Neural progenitor cell (in vitro differentiated cells): ENCODE results near the gene ANKRD11. TPM values are rescaled to one million over a fixed set of nuclear protein-coding genes. Genes with fewer than 3 reads are reported as not detected.
A peak's percentile ranks its signal among the peaks of the same experiment; 100 is the strongest.

Experiments used
- DNase-seq: peaks from one replicate; pipeline ENCODE4 v3.0.0-alpha.2; 2016; ENCODE audit warnings: low spot score
- H2AFZ ChIP-seq: fragments of 200-600 bp; sonication (generic); replicated peaks from 2 replicates; pipeline ENCODE4 v1.6.1; 2016; ENCODE audit warnings: antibody characterized with exemption
- H3F3A ChIP-seq: fragments of 200-600 bp; sonication (generic); 2 replicates; pipeline ENCODE4 v1.6.1; 2016; ENCODE audit warnings: antibody characterized with exemption, low read depth
- H3K27ac ChIP-seq: fragments of 200-600 bp; sonication (generic); 2 replicates; pipeline ENCODE4 v1.5.1; 2016; ENCODE audit warnings: mild to moderate bottlenecking
- H3K27me3 ChIP-seq: fragments of 200-600 bp; sonication (generic); 2 replicates; pipeline ENCODE4 v1.6.1; 2016; ENCODE audit warnings: mild to moderate bottlenecking, moderate library complexity
- H3K36me3 ChIP-seq: fragments of 200-600 bp; sonication (generic); 2 replicates; pipeline ENCODE4 v1.5.1; 2016
- H3K4me1 ChIP-seq: fragments of 200-600 bp; sonication (generic); 2 replicates; pipeline ENCODE4 v1.6.1; 2016; ENCODE audit warnings: mixed run types
- H3K4me2 ChIP-seq: fragments of 200-600 bp; sonication (generic); 2 replicates; pipeline ENCODE4 v1.6.1; 2016
- H3K4me3 ChIP-seq: fragments of 200-600 bp; sonication (generic); 2 replicates; pipeline ENCODE4 v1.5.1; 2016
- H3K79me2 ChIP-seq: fragments of 200-600 bp; sonication (generic); 2 replicates; pipeline ENCODE4 v1.6.1; 2016; ENCODE audit warnings: low read depth
- H3K9ac ChIP-seq: fragments of 200-600 bp; sonication (generic); 2 replicates; pipeline ENCODE4 v1.6.1; 2016
- H3K9me3 ChIP-seq: fragments of 200-600 bp; sonication (generic); 2 replicates; pipeline ENCODE4 v1.5.1; 2016; ENCODE audit warnings: low read depth
- H4K20me1 ChIP-seq: fragments of 200-600 bp; sonication (generic); 2 replicates; pipeline ENCODE4 v1.6.1; 2016; ENCODE audit warnings: low read depth
- H3K27ac Mint-ChIP-seq: 3 replicates; pipeline ENCODE4 v1.8.0; 2021; ENCODE audit warnings: mixed read lengths
- H3K27me3 Mint-ChIP-seq: 2 replicates; pipeline ENCODE4 v1.8.0; 2022; ENCODE audit warnings: low read depth, mild to moderate bottlenecking, inconsistent platforms, moderate library complexity, mixed read lengths; ENCODE audit not compliant: insufficient read depth
- H3K36me3 Mint-ChIP-seq: 3 replicates; pipeline ENCODE4 v1.8.0; 2021; ENCODE audit warnings: mixed read lengths
- H3K4me1 Mint-ChIP-seq: 3 replicates; pipeline ENCODE4 v1.8.0; 2021; ENCODE audit warnings: mixed read lengths
- H3K4me3 Mint-ChIP-seq: 3 replicates; pipeline ENCODE4 v1.8.0; 2021; ENCODE audit warnings: mild to moderate bottlenecking, moderate library complexity, mixed read lengths
- H3K9me3 Mint-ChIP-seq: 3 replicates; pipeline ENCODE4 v1.8.0; 2020; ENCODE audit warnings: mixed read lengths
- CTCF ChIP-seq: fragments of 200-600 bp; sonication (generic); IDR thresholded peaks from 2 replicates; pipeline ENCODE4 v1.5.1; 2017; ENCODE audit warnings: antibody characterized with exemption, mild to moderate bottlenecking
- EZH2 ChIP-seq: fragments of 200-600 bp; sonication (generic); IDR thresholded peaks from 2 replicates; pipeline ENCODE4 v1.6.1; 2017; ENCODE audit warnings: antibody characterized with exemption, mild to moderate bottlenecking, moderate library complexity
- EZH2phosphoT487 ChIP-seq: fragments of 200-600 bp; sonication (generic); IDR thresholded peaks from 2 replicates; pipeline ENCODE4 v1.6.1; 2017; ENCODE audit warnings: antibody characterized with exemption
- total RNA-seq: library from RNA; depleted of rRNA; stranded (reverse); fragments of >200 nt; gene quantifications from 2 replicates; pipeline ENCODE4 v1.2.3, GENCODE V29; 2015; ENCODE audit warnings: low replicate concordance

ANKRD11 gene
- total RNA-seq, 1 donor from 2014 or later, result 47.3 TPM

GRCh38 chr16:89323120-89323960 is 167.0 kb downstream of the ANKRD11 start:
- H3K9ac ChIP-seq, result no peak overlapping the region
- Mint-ChIP-seq H3K9me3 (no peaks in the 10 kb centered on the region), H3K4me1 (peaks cover 70% of the 10 kb centered on the region), H3K36me3 (peaks cover 8% of the 10 kb centered on the region), H3K27me3 (peaks cover 8% of the 10 kb centered on the region), H3K4me3 (peak overlapping the region; percentile 49), H3K27ac (peak overlapping the region; percentile 89)
- H3K27me3 ChIP-seq, result no peaks in the 10 kb centered on the region
- peaks cover 61% of the 10 kb centered on the region for H3K4me1 ChIP-seq
- H3F3A ChIP-seq, result peaks cover 23% of the 10 kb centered on the region
- H3K27ac ChIP-seq, result peak overlapping the region; percentile 34
- H4K20me1 ChIP-seq, result peaks cover 100% of the 10 kb centered on the region
- DNase-seq, result no peak
- no peaks in the 10 kb centered on the region for H3K9me3 ChIP-seq
- no peak for TF ChIP-seq CTCF
- no peak for TF ChIP-seq EZH2phosphoT487
- no peak for TF ChIP-seq EZH2
- H3K4me2 ChIP-seq, result peak overlapping the region; percentile 42
- H3K79me2 ChIP-seq, result peaks cover 98% of the 10 kb centered on the region
- no peak overlapping the region for H3K4me3 ChIP-seq
- H2AFZ ChIP-seq, result no peak overlapping the region
- H3K36me3 ChIP-seq, result no peaks in the 10 kb centered on the region

- Mint-ChIP-seq H3K9me3 (no peaks in the 10 kb centered on the region), H3K4me3 (peak overlapping the region; percentile 55), H3K4me1 (peaks cover 74% of the 10 kb centered on the region), H3K27me3 (peaks cover 8% of the 10 kb centered on the region), H3K36me3 (peaks cover 5% of the 10 kb centered on the region), H3K27ac (peak overlapping the region; percentile 67)
- Histone ChIP-seq H3F3A (peaks cover 23% of the 10 kb centered on the region), H3K4me2 (peak overlapping the region; percentile 42), H3K27me3 (no peaks in the 10 kb centered on the region), H3K27ac (peak overlapping the region; percentile 61), H3K9me3 (no peaks in the 10 kb centered on the region), H3K79me2 (peaks cover 98% of the 10 kb centered on the region), H2AFZ (no peak overlapping the region), H3K9ac (no peak overlapping the region), H4K20me1 (peaks cover 100% of the 10 kb centered on the region), H3K4me3 (no peak overlapping the region), H3K4me1 (peaks cover 54% of the 10 kb centered on the region), H3K36me3 (no peaks in the 10 kb centered on the region)
- peak; percentile 61 for DNase-seq
- TF ChIP-seq CTCF (no peak), EZH2 (no peak), EZH2phosphoT487 (no peak)
Observed at GRCh38 chr16:89322321-89323119, 167.8 kb downstream of the ANKRD11 start.

- peaks cover 100% of the 10 kb centered on the region for H4K20me1 ChIP-seq
Observed at GRCh38 chr16:89320782-89321501, 169.4 kb downstream of the ANKRD11 start.

More at GRCh38 chr16:89320782-89321501, 169.4 kb downstream of the ANKRD11 start:
- no peak for TF ChIP-seq EZH2phosphoT487
- TF ChIP-seq CTCF, result no peak
- TF ChIP-seq EZH2, result no peak
- Histone ChIP-seq H3K4me1 (peaks cover 39% of the 10 kb centered on the region), H3K9ac (no peak overlapping the region), H3K27ac (no peak overlapping the region), H3F3A (peaks cover 23% of the 10 kb centered on the region), H3K4me2 (peak overlapping the region; percentile 42), H3K79me2 (peaks cover 98% of the 10 kb centered on the region), H2AFZ (no peak overlapping the region), H3K27me3 (no peaks in the 10 kb centered on the region), H3K36me3 (no peaks in the 10 kb centered on the region), H3K9me3 (no peaks in the 10 kb centered on the region), H3K4me3 (no peak overlapping the region)
- no peaks in the 10 kb centered on the region for H3K9me3 Mint-ChIP-seq
- peaks cover 5% of the 10 kb centered on the region for H3K36me3 Mint-ChIP-seq
- peaks cover 72% of the 10 kb centered on the region for H3K4me1 Mint-ChIP-seq
- H3K27ac Mint-ChIP-seq, result no peak overlapping the region
- DNase-seq, result peak; percentile 67
- no peak overlapping the region for H3K4me3 Mint-ChIP-seq
- peaks cover 8% of the 10 kb centered on the region for H3K27me3 Mint-ChIP-seq
